ENCODE results near the gene PIGC. TPM values are rescaled to one million over a fixed set of nuclear protein-coding genes. Genes with fewer than 3 reads are reported as not detected.
A peak's percentile ranks its signal among the peaks of the same experiment; 100 is the strongest.
"Not testable (repeated sequence)": the region's sequence is repeated elsewhere in the genome, so short reads cannot be mapped to it uniquely, and the experiment has no call there.

PIGC gene
- total RNA-seq, 4 donors from 2014 or later = 23.3 to 26.3 (median 25.8) TPM

DNA sequence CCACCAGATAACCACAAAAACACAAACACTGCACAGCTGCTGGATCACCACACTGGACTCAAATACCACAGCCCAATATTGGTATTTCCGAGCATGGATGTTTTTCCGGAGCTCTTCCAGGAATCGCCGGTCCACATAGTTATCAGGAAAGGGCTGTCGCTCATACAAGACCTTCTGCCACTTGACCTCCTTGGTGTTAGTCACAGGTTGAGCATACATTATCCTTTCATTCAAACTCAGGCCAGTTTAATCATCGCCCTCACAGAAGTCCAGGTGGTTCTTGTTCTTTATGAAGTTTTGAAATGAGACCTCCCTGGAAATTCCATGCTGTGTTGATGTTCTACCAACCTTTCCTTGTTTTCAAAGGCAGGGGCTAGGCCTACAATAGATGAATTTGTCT, 1.5 kb downstream of the PIGC start:
- ATAC-seq = no peak
- Histone ChIP-seq H3K9me3 (peaks cover 0 to 4% (median 0%) of the 10 kb centered on the region in 3 donors), H3K4me3 (no peak overlapping the region), H3K27ac (no peak overlapping the region), H3K4me1 (peaks cover 0 to 33% (median 8%) of the 10 kb centered on the region in 3 donors), H3K27me3 (no peaks in the 10 kb centered on the region), H3K36me3 (peaks cover 0 to 20% of the 10 kb centered on the region in 2 donors)
- WGBS, 2 donors (ENCODE audit: low coverage in 1 of 2) = 90 to 93% methylated on average over 4 to 5 of the region's 6 CpGs
- TF ChIP-seq, protein P1, sequence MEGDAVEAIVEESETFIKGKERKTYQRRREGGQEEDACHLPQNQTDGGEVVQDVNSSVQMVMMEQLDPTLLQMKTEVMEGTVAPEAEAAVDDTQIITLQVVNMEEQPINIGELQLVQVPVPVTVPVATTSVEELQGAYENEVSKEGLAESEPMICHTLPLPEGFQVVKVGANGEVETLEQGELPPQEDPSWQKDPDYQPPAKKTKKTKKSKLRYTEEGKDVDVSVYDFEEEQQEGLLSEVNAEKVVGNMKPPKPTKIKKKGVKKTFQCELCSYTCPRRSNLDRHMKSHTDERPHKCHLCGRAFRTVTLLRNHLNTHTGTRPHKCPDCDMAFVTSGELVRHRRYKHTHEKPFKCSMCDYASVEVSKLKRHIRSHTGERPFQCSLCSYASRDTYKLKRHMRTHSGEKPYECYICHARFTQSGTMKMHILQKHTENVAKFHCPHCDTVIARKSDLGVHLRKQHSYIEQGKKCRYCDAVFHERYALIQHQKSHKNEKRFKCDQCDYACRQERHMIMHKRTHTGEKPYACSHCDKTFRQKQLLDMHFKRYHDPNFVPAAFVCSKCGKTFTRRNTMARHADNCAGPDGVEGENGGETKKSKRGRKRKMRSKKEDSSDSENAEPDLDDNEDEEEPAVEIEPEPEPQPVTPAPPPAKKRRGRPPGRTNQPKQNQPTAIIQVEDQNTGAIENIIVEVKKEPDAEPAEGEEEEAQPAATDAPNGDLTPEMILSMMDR (IDR thresholded peaks at IDR 0.05) = no peak
- TF ChIP-seq POLR2A (IDR thresholded peaks at IDR 0.05) (no peak), POLR2AphosphoS5 (IDR thresholded peaks at IDR 0.05) (no peak), EP300 (IDR thresholded peaks at IDR 0.05) (no peak)

DNA sequence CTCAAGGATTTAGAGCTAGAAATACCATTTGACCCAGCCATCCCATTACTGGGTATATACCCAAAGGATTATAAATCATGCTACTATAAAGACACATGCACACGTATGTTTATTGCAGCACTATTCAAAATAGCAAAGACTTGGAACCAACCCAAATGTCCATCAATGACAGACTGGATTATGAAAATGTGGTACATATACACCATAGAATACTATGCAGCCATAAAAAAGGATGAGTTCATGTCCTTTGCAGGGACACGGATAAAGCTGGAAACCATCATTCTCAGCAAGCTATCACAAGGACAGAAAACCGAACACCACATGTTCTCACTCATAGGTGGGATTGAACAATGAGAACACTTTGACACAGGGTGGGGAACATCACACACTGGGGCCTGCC, 6.7 kb downstream of the PIGC start:
- WGBS, 2 donors (ENCODE audit: low coverage in 1 of 2) = 92 to 100% methylated on average over 1 to 3 of the region's 3 CpGs
- H3K4me3 ChIP-seq, H3K9me3 ChIP-seq, ATAC-seq, H3K27ac ChIP-seq, H3K27me3 ChIP-seq: not testable (repeated sequence)
- H3K4me1 ChIP-seq = peaks cover 0 to 17% (median 0%) of the 10 kb centered on the region in 3 donors
- peaks cover 0 to 17% of the 10 kb centered on the region in 2 donors for H3K36me3 ChIP-seq

DNA sequence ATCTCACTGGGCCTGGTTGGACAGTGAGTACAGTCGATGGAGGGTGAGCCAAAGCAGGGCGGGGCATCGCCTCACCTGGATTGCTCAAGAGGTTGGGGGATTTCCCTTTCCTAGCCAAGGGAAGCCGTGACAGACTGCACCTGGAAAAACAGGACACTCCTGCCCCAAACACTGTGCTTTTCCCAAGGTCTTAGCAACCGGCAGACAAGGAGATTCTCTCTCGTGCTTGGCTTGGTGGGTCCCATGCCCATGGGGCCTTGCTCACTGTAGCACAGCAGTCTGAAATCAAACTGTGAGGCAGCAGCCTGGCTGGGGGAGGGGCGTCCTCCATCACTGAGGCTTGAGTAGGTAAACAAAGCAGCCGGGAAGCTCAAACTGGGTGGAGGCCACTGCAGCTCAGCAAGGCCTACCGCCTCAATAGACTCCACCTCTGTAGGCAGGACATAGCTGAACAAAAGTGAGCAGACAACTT, 12.1 kb downstream of the PIGC start:
- ATAC-seq = no peak
- H3K9me3 ChIP-seq = peaks cover 0 to 6% (median 0%) of the 10 kb centered on the region in 3 donors
- no peaks in the 10 kb centered on the region for H3K4me1 ChIP-seq
- no peak overlapping the region for H3K27ac ChIP-seq
- 92 to 100% methylated on average over 1 to 2 of the region's 9 CpGs for WGBS, 2 donors (ENCODE audit: low coverage in 1 of 2)
- peaks cover 0 to 6% of the 10 kb centered on the region in 2 donors for H3K36me3 ChIP-seq
- no peak for TF ChIP-seq POLR2AphosphoS5 (IDR thresholded peaks at IDR 0.05)
- no peak for TF ChIP-seq POLR2A (IDR thresholded peaks at IDR 0.05)
- no peaks in the 10 kb centered on the region for H3K27me3 ChIP-seq
- H3K4me3 ChIP-seq = no peak overlapping the region

DNA sequence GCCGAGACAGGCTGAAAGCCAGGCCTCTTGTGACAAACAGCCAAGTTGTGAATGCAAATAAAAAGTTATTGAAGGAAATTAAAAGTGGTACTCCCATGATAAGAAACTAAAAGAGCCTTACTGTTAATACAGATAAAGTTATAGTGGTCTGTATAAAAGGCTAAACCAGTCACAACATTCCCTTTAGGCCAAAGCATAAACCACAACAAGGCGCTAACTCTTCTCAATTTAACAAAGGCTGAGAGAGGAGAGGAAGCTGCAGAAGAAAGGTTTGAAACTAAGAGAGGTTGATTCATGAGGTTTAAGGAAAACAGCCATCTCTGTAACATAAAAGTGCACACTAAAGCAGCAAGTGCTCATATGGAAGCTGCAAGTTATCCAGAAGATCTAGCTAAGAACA, 12.7 kb downstream of the PIGC start:
- Histone ChIP-seq H3K4me3 (no peak overlapping the region), H3K27ac (no peak overlapping the region), H3K27me3 (no peaks in the 10 kb centered on the region), H3K9me3 (peaks cover 0 to 3% (median 0%) of the 10 kb centered on the region in 3 donors), H3K4me1 (no peaks in the 10 kb centered on the region), H3K36me3 (peaks cover 0 to 6% of the 10 kb centered on the region in 2 donors)
- WGBS, 2 donors (ENCODE audit: low coverage in 1 of 2) = 79 to 100% methylated on average over 1 to 2 of the region's 2 CpGs
- ATAC-seq = no peak
- no peak for TF ChIP-seq POLR2A (IDR thresholded peaks at IDR 0.05)

DNA sequence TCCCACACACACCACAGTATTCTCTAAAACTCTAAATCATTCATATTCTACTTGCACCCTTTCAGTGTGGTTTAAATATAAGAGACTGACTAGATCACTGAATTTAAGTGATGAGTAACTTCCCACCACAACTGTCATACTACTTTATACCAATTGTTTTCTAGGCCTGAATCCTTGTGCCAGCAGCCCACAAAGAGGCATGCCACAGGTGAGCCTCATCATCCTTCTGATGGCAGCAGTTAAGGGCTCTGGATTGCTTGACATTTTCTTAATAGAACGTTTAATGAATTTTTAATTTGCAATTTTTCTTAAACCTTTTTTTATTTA, 13.8 kb downstream of the PIGC start:
- no peak overlapping the region for H3K27ac ChIP-seq
- H3K27me3 ChIP-seq = no peaks in the 10 kb centered on the region
- H3K9me3 ChIP-seq = no peaks in the 10 kb centered on the region
- H3K36me3 ChIP-seq = peaks cover 0 to 6% of the 10 kb centered on the region in 2 donors
- ATAC-seq = no peak
- 0 to 23% methylated on average over 1 of the region's 1 CpG for WGBS, 2 donors (ENCODE audit: low coverage in 1 of 2)
- no peak for TF ChIP-seq EP300 (IDR thresholded peaks at IDR 0.05)
- no peak for TF ChIP-seq POLR2AphosphoS5 (IDR thresholded peaks at IDR 0.05)
- TF ChIP-seq POLR2A (IDR thresholded peaks at IDR 0.05) = no peak
- TF ChIP-seq, protein P1 (IDR thresholded peaks at IDR 0.05) = no peak
- no peaks in the 10 kb centered on the region for H3K4me1 ChIP-seq
- H3K4me3 ChIP-seq = no peak overlapping the region

DNA sequence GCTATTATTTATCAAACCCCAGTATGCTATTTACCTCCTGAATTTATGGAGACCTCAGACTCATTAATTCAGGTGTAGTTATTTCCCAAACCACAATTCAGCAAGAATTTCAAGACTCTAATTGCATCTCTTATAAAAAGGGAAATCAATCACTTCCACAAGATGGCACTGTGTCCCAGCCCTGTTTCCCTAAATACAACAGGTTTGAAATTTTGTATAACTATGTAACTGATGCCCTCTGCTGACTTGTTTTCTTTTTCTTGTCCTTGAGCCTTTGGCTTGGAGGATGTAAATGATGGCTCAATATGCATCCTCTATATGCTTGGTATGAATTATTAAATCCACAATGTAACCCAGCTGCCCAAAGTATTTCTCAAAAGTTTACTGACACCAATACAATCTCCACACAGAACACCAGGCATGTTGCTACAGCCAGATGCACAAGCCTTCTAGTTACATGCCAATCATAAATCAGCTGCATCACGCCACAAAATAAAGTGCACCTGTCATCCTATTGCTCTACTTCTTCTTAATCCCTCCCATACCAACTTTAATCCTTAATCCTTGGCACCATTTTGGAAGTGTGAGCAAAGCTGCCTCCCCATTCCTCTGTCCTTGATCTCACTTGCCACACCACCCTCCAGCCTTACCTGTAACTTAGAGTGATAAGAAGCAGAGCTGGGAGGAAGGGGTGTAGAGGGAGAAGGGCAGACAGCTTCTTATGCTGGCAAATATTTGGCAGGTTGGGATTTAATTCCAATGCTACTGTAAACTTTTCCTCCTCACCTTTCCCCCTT, 14.3 kb downstream of the PIGC start:
- no peaks in the 10 kb centered on the region for H3K4me1 ChIP-seq
- peaks cover 0 to 6% of the 10 kb centered on the region in 2 donors for H3K36me3 ChIP-seq
- ATAC-seq = no peak
- H3K9me3 ChIP-seq = no peaks in the 10 kb centered on the region
- TF ChIP-seq, protein P1 (IDR thresholded peaks at IDR 0.05) = peak; percentile 17 to 64 (median 56)
- no peak for TF ChIP-seq POLR2AphosphoS5 (IDR thresholded peaks at IDR 0.05)
- no peaks in the 10 kb centered on the region for H3K27me3 ChIP-seq
- H3K27ac ChIP-seq = no peak overlapping the region
- no peak overlapping the region for H3K4me3 ChIP-seq
- WGBS, 2 donors (ENCODE audit: low coverage in 1 of 2) = 80 to 91% methylated on average over 1 of the region's 1 CpG

Data from gastroesophageal sphincter (tissue), 4 donors.